Peyer's patch (tissue), 4 donors: ENCODE data around the gene PGS1. TPM values are rescaled to one million over a fixed set of nuclear protein-coding genes. Genes with fewer than 3 reads are reported as not detected.

Experiments
- DNase-seq, 3 donors: peaks; one replicate each; pipeline ENCODE4 v3.0.0-alpha.2; 2017 to 2019
- H3K27ac ChIP-seq, 4 donors: fragments of 200-600 bp; sonication (generic); one replicate each; pipeline ENCODE4 v1.5.1; 2016 to 2019
- H3K27me3 ChIP-seq, 2 donors: fragments of 200-600 bp; sonication (generic); one replicate each; pipeline ENCODE4 v1.5.1; 2019
- H3K36me3 ChIP-seq, 3 donors: fragments of 200-600 bp; sonication (generic); one replicate each; pipeline ENCODE4 v1.5.1; 2016 to 2019
- H3K4me1 ChIP-seq, 4 donors: fragments of 200-600 bp; sonication (generic); one replicate each; pipeline ENCODE4 v1.5.1; 2016 to 2019
- H3K4me3 ChIP-seq, 4 donors: fragments of 200-600 bp; sonication (generic); 1 replicate in 3 of 4; 2 replicates in 1 of 4; pipeline ENCODE4 v1.5.1; 2016 to 2019; ENCODE audit warnings: mild to moderate bottlenecking in 1 of 4
- H3K9me3 ChIP-seq, 4 donors: fragments of 200-600 bp; sonication (generic); one replicate each; pipeline ENCODE4 v1.5.1; 2016 to 2019; ENCODE audit warnings: mild to moderate bottlenecking in 1 of 4
- CTCF ChIP-seq, 6 experiments: fragments of 450-650 bp in 4 of 6; fragments of 200-600 bp in 2 of 6; sonication (generic) in 1 of 6; IDR thresholded peaks; one replicate each; pipeline ENCODE4 v1.5.1; 2017 to 2019; ENCODE audit warnings: antibody characterized with exemption in 6 of 6, mild to moderate bottlenecking in 3 of 6, moderate library complexity in 1 of 6
- POLR2A ChIP-seq, 2 donors: fragments of 450-650 bp; IDR thresholded peaks; one replicate each; pipeline ENCODE4 v1.5.1; 2017; ENCODE audit warnings: antibody characterized with exemption in 2 of 2, mild to moderate bottlenecking in 2 of 2, moderate library complexity in 2 of 2
- total RNA-seq, 4 donors: library from RNA; depleted of rRNA; stranded (reverse); fragments of >200 nt; gene quantifications; one replicate each; pipeline ENCODE4 v1.1.0, GENCODE V29; 2016

PGS1 gene
- total RNA-seq, 4 donors from 2014 or later = 32.4 to 149 (median 116) TPM

GRCh38 chr17:78365561-78366108 is 12.8 kb upstream of the PGS1 start:
- no peak for DNase-seq
- Histone ChIP-seq H3K27me3 (no peaks in the 10 kb centered on the region), H3K4me3 (no peak overlapping the region), H3K27ac (peak overlapping the region; percentile 25 to 55 (median 47)), H3K4me1 (peaks cover 0 to 5% (median 2%) of the 10 kb centered on the region in 4 donors), H3K9me3 (no peaks in the 10 kb centered on the region), H3K36me3 (no peaks in the 10 kb centered on the region)
- no peak for TF ChIP-seq POLR2A (IDR thresholded peaks at IDR 0.05)
- no peak for TF ChIP-seq CTCF (IDR thresholded peaks at IDR 0.05)

- no peak for DNase-seq
- peaks cover 0 to 4% (median 0%) of the 10 kb centered on the region in 4 donors for H3K4me1 ChIP-seq
- H3K27me3 ChIP-seq = no peaks in the 10 kb centered on the region
- H3K27ac ChIP-seq = peak overlapping the region; percentile 34 to 55 (median 47)
- H3K9me3 ChIP-seq = no peaks in the 10 kb centered on the region
- H3K4me3 ChIP-seq = no peak overlapping the region
- no peak for TF ChIP-seq POLR2A (IDR thresholded peaks at IDR 0.05)
- TF ChIP-seq CTCF (IDR thresholded peaks at IDR 0.05) = no peak
- no peaks in the 10 kb centered on the region for H3K36me3 ChIP-seq
Observed at GRCh38 chr17:78366109-78366848, 12.2 kb upstream of the PGS1 start.

GRCh38 chr17:78367193-78367592 is 11.3 kb upstream of the PGS1 start:
- Histone ChIP-seq H3K27ac (no peak overlapping the region), H3K4me1 (peaks cover 0 to 4% (median 0%) of the 10 kb centered on the region in 4 donors), H3K27me3 (no peaks in the 10 kb centered on the region), H3K36me3 (no peaks in the 10 kb centered on the region), H3K4me3 (no peak overlapping the region), H3K9me3 (no peaks in the 10 kb centered on the region)
- TF ChIP-seq CTCF (IDR thresholded peaks at IDR 0.05) = no peak
- TF ChIP-seq POLR2A (IDR thresholded peaks at IDR 0.05) = no peak
- DNase-seq = no peak

- TF ChIP-seq CTCF (IDR thresholded peaks at IDR 0.05) = no peak
- no peak for TF ChIP-seq POLR2A (IDR thresholded peaks at IDR 0.05)
- Histone ChIP-seq H3K27me3 (no peaks in the 10 kb centered on the region), H3K4me1 (peaks cover 0 to 4% (median 0%) of the 10 kb centered on the region in 4 donors), H3K4me3 (no peak overlapping the region), H3K9me3 (no peaks in the 10 kb centered on the region), H3K36me3 (no peaks in the 10 kb centered on the region), H3K27ac (no peak overlapping the region)
- no peak for DNase-seq
Observed at GRCh38 chr17:78368348-78368747, 10.1 kb upstream of the PGS1 start.

GRCh38 chr17:78368854-78369495 is 9.5 kb upstream of the PGS1 start:
- TF ChIP-seq CTCF (IDR thresholded peaks at IDR 0.05) = no peak
- TF ChIP-seq POLR2A (IDR thresholded peaks at IDR 0.05) = no peak
- H3K4me3 ChIP-seq = no peak overlapping the region
- no peaks in the 10 kb centered on the region for H3K9me3 ChIP-seq
- DNase-seq = no peak
- H3K4me1 ChIP-seq = peaks cover 0 to 4% (median 0%) of the 10 kb centered on the region in 4 donors
- H3K36me3 ChIP-seq = no peaks in the 10 kb centered on the region
- H3K27me3 ChIP-seq = no peaks in the 10 kb centered on the region
- no peak overlapping the region for H3K27ac ChIP-seq
